Measurements from ENCODE around the gene SMYD2.

The SMYD2 gene

GRCh38 chr1:214377485-214377884 is 96.5 kb downstream of the SMYD2 start:
- no peak overlapping the region for H3K4me3 ChIP-seq (ENCODE audit: control insufficient read depth, low read depth, low read length)
- no peak for TF ChIP-seq CTCF (conservative IDR thresholded peaks at IDR 0.05; ENCODE audit: control insufficient read depth, insufficient read depth, low read depth, low read length)
- DNase-seq (ENCODE audit: low read depth), result no peak

GRCh38 chr1:214377886-214378285 is 96.9 kb downstream of the SMYD2 start:
- H3K4me3 ChIP-seq (ENCODE audit: control insufficient read depth, low read depth, low read length), result no peak overlapping the region
- DNase-seq (ENCODE audit: low read depth), result no peak
- TF ChIP-seq CTCF (conservative IDR thresholded peaks at IDR 0.05; ENCODE audit: control insufficient read depth, insufficient read depth, low read depth, low read length), result no peak

- DNase-seq (ENCODE audit: low read depth), result no peak
- no peak overlapping the region for H3K4me3 ChIP-seq (ENCODE audit: control insufficient read depth, low read depth, low read length)
- TF ChIP-seq CTCF (conservative IDR thresholded peaks at IDR 0.05; ENCODE audit: control insufficient read depth, insufficient read depth, low read depth, low read length), result no peak
Observed at GRCh38 chr1:214378492-214378891, 97.5 kb downstream of the SMYD2 start.

- no peak for DNase-seq (ENCODE audit: low read depth)
- no peak for TF ChIP-seq CTCF (conservative IDR thresholded peaks at IDR 0.05; ENCODE audit: control insufficient read depth, insufficient read depth, low read depth, low read length)
- no peak overlapping the region for H3K4me3 ChIP-seq (ENCODE audit: control insufficient read depth, low read depth, low read length)
Observed at GRCh38 chr1:214379236-214379970, 98.4 kb downstream of the SMYD2 start.

GRCh38 chr1:214380396-214380795 is 99.4 kb downstream of the SMYD2 start:
- H3K4me3 ChIP-seq (ENCODE audit: control insufficient read depth, low read depth, low read length), result no peak overlapping the region
- TF ChIP-seq CTCF (conservative IDR thresholded peaks at IDR 0.05; ENCODE audit: control insufficient read depth, insufficient read depth, low read depth, low read length), result no peak
- no peak for DNase-seq (ENCODE audit: low read depth)

GRCh38 chr1:214380986-214381695 is 100.2 kb downstream of the SMYD2 start:
- no peak for DNase-seq (ENCODE audit: low read depth)
- no peak for TF ChIP-seq CTCF (conservative IDR thresholded peaks at IDR 0.05; ENCODE audit: control insufficient read depth, insufficient read depth, low read depth, low read length)

More at GRCh38 chr1:214380986-214381695, 100.2 kb downstream of the SMYD2 start:
- no peak overlapping the region for H3K4me3 ChIP-seq (ENCODE audit: control insufficient read depth, low read depth, low read length)
